Smooth muscle cell (in vitro differentiated cells): ENCODE data around the gene TDRD1. TPM values are rescaled to one million over a fixed set of nuclear protein-coding genes. Genes with fewer than 3 reads are reported as not detected.

Experiments
- DNase-seq: peaks from one replicate; lab custom pipeline; 2025; ENCODE audit not compliant: unreplicated experiment; lab: John Stamatoyannopoulos, UW
- H2AFZ ChIP-seq: fragments of 200-600 bp; sonication (generic); 2 replicates; pipeline ENCODE4 v1.6.0; 2016; ENCODE audit warnings: antibody characterized with exemption, low read depth, mild to moderate bottlenecking
- H3F3A ChIP-seq: fragments of 200-600 bp; sonication (generic); 2 replicates; pipeline ENCODE4 v1.6.0; 2017; ENCODE audit warnings: antibody characterized with exemption, low read depth
- H3K27ac ChIP-seq: fragments of 200-600 bp; sonication (generic); 2 replicates; pipeline ENCODE4 v1.5.1; 2016; ENCODE audit warnings: low read depth, mild to moderate bottlenecking
- H3K27me3 ChIP-seq: fragments of 200-600 bp; sonication (generic); 2 replicates; pipeline ENCODE4 v1.6.1; 2016; ENCODE audit warnings: low read depth, mild to moderate bottlenecking
- H3K36me3 ChIP-seq: fragments of 200-600 bp; sonication (generic); 2 replicates; pipeline ENCODE4 v1.5.1; 2016; ENCODE audit warnings: low read depth
- H3K4me1 ChIP-seq: fragments of 200-600 bp; sonication (generic); 2 replicates; pipeline ENCODE4 v1.5.1; 2016; ENCODE audit warnings: low read depth
- H3K4me2 ChIP-seq: fragments of 200-600 bp; sonication (generic); 2 replicates; pipeline ENCODE4 v1.6.0; 2016; ENCODE audit warnings: mild to moderate bottlenecking
- H3K4me3 ChIP-seq: fragments of 200-600 bp; sonication (generic); 2 replicates; pipeline ENCODE4 v1.5.1; 2016; ENCODE audit warnings: mild to moderate bottlenecking
- H3K79me2 ChIP-seq: fragments of 200-600 bp; sonication (generic); 2 replicates; pipeline ENCODE4 v1.6.0; 2016; ENCODE audit warnings: low read depth, mild to moderate bottlenecking
- H3K9ac ChIP-seq: fragments of 200-600 bp; sonication (generic); 2 replicates; pipeline ENCODE4 v1.6.0; 2016; ENCODE audit warnings: low read depth
- H3K9me3 ChIP-seq: fragments of 200-600 bp; sonication (generic); replicated peaks from 2 replicates; pipeline ENCODE4 v1.5.1; 2016; ENCODE audit warnings: low read depth
- H4K20me1 ChIP-seq: fragments of 200-600 bp; sonication (generic); 2 replicates; pipeline ENCODE4 v1.6.0; 2016; ENCODE audit warnings: low read depth
- CTCF ChIP-seq: fragments of 200-600 bp; sonication (generic); IDR thresholded peaks from 2 replicates; pipeline ENCODE4 v1.5.1; 2017; ENCODE audit warnings: borderline replicate concordance, mild to moderate bottlenecking, antibody characterized with exemption; ENCODE audit not compliant: insufficient read depth, poor library complexity, severe bottlenecking
- WGBS: methylation state at CpG from one replicate; pipeline ENCODE4 v1.1.7; 2016; ENCODE audit warnings: low lambda C conversion rate; 5-methylcytosine and 5-hydroxymethylcytosine counted together
- polyA plus RNA-seq: library from polyadenylated mRNA; unstranded; fragments of >200 nt; fragmentation: Nextera tagmentation; extraction: Ambion mirVana; gene quantifications from 2 replicates; pipeline ENCODE4 v1.2.1, GENCODE V29; 2016
- total RNA-seq: library from RNA; depleted of rRNA; stranded (reverse); fragments of >200 nt; gene quantifications from 2 replicates; pipeline ENCODE4 v1.2.3, GENCODE V29; 2014

TDRD1 gene
- total and polyA plus RNA-seq, 2 experiments from 2014 or later: not detected

GRCh38 chr10:114278140-114278883 lies 99.2 kb downstream of the TDRD1 start:
- H3K36me3 ChIP-seq: no peaks in the 10 kb centered on the region
- no peaks in the 10 kb centered on the region for H4K20me1 ChIP-seq
- no peak for TF ChIP-seq CTCF
- no peak overlapping the region for H3K27ac ChIP-seq
- H3K4me3 ChIP-seq: no peak overlapping the region
- DNase-seq: no peak
- WGBS: 94% methylated on average over 22 of the region's 22 CpGs
- no peaks in the 10 kb centered on the region for H3K9me3 ChIP-seq
- no peaks in the 10 kb centered on the region for H3F3A ChIP-seq
- H3K4me1 ChIP-seq: no peaks in the 10 kb centered on the region
- H2AFZ ChIP-seq: no peak overlapping the region
- H3K4me2 ChIP-seq: no peak overlapping the region
- H3K9ac ChIP-seq: no peak overlapping the region
- no peaks in the 10 kb centered on the region for H3K79me2 ChIP-seq
- no peaks in the 10 kb centered on the region for H3K27me3 ChIP-seq

GRCh38 chr10:114278884-114279191 lies 99.7 kb downstream of the TDRD1 start:
- no peaks in the 10 kb centered on the region for H3K9me3 ChIP-seq
- no peak for DNase-seq
- H3K4me2 ChIP-seq: no peak overlapping the region
- no peak overlapping the region for H2AFZ ChIP-seq
- WGBS: 92% methylated on average over 4 of the region's 4 CpGs
- TF ChIP-seq CTCF: no peak
- no peaks in the 10 kb centered on the region for H3K79me2 ChIP-seq
- H3K9ac ChIP-seq: no peak overlapping the region
- H3K36me3 ChIP-seq: no peaks in the 10 kb centered on the region
- H3K27ac ChIP-seq: no peak overlapping the region
- H3K27me3 ChIP-seq: no peaks in the 10 kb centered on the region
- H3K4me1 ChIP-seq: no peaks in the 10 kb centered on the region
- H4K20me1 ChIP-seq: no peaks in the 10 kb centered on the region
- no peak overlapping the region for H3K4me3 ChIP-seq
- no peaks in the 10 kb centered on the region for H3F3A ChIP-seq

GRCh38 chr10:114279289-114279688 lies 100.1 kb downstream of the TDRD1 start:
- Histone ChIP-seq H3K9me3 (no peaks in the 10 kb centered on the region), H3K36me3 (no peaks in the 10 kb centered on the region), H3K79me2 (no peaks in the 10 kb centered on the region), H2AFZ (no peak overlapping the region), H3K4me3 (no peak overlapping the region), H3K27me3 (no peaks in the 10 kb centered on the region), H3F3A (no peaks in the 10 kb centered on the region), H3K4me2 (no peak overlapping the region), H3K4me1 (no peaks in the 10 kb centered on the region), H4K20me1 (no peaks in the 10 kb centered on the region), H3K9ac (no peak overlapping the region), H3K27ac (no peak overlapping the region)
- TF ChIP-seq CTCF: no peak
- no peak for DNase-seq
- 93% methylated on average over 3 of the region's 4 CpGs for WGBS
